GM10266 (cell line): ENCODE data around the gene TSTD1.

ENCODE experiments used
- DNase-seq: peaks from one replicate; pipeline ENCODE4 v3.0.0; 2012; ENCODE audit errors: extremely low spot score
- TF ChIP-seq, protein P1 (sequence below): IDR thresholded peaks from 2 replicates; pipeline ENCODE4 v1.5.1; 2012; ENCODE audit warnings: mild to moderate bottlenecking, low read depth; ENCODE audit not compliant: control insufficient read depth, insufficient read depth; ENCODE audit errors: missing control alignments

TSTD1 gene

DNA sequence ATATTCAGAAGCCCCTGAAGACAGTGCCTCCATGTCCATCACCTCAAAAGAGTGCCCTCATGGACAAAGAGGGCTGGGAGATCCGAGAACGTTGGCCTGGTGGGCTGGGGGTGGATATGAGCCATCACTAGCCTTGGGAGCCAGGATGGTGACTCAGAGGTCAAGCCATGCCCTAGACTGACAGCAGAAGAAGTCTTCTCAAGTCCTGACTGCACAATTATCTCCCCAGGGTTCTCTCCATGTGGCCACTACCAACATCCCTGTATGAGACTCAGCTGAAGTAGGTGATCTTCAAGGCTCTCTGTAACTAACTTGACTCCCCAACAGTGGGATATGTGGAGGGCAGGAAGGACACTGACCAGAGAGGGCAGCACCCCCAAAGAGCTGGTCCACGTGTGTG, 14.1 kb upstream of the TSTD1 start:
- TF ChIP-seq, protein P1, sequence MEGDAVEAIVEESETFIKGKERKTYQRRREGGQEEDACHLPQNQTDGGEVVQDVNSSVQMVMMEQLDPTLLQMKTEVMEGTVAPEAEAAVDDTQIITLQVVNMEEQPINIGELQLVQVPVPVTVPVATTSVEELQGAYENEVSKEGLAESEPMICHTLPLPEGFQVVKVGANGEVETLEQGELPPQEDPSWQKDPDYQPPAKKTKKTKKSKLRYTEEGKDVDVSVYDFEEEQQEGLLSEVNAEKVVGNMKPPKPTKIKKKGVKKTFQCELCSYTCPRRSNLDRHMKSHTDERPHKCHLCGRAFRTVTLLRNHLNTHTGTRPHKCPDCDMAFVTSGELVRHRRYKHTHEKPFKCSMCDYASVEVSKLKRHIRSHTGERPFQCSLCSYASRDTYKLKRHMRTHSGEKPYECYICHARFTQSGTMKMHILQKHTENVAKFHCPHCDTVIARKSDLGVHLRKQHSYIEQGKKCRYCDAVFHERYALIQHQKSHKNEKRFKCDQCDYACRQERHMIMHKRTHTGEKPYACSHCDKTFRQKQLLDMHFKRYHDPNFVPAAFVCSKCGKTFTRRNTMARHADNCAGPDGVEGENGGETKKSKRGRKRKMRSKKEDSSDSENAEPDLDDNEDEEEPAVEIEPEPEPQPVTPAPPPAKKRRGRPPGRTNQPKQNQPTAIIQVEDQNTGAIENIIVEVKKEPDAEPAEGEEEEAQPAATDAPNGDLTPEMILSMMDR: no peak
- DNase-seq: no peak

DNA sequence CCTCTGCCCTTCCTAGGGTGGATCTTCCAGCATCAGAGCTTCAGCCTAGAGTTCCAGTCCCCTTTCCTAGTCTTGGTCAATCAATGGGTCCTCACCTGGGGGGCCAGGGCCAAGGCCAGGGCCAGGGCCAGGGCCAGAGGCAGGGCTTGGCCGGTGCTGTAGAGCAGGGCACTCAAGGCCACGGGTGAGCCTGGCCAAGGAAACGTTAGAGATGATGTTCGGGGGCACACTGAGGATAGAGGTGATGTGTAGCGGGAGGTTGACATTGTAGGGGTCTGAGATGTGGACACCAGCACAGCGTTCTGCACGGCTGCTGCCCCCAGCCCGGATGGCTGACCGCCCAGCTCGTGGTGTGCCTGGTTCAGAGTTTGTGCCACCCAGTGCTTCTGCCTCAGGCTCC, 12.5 kb upstream of the TSTD1 start:
- TF ChIP-seq, protein P1: no peak
- DNase-seq: no peak

DNA sequence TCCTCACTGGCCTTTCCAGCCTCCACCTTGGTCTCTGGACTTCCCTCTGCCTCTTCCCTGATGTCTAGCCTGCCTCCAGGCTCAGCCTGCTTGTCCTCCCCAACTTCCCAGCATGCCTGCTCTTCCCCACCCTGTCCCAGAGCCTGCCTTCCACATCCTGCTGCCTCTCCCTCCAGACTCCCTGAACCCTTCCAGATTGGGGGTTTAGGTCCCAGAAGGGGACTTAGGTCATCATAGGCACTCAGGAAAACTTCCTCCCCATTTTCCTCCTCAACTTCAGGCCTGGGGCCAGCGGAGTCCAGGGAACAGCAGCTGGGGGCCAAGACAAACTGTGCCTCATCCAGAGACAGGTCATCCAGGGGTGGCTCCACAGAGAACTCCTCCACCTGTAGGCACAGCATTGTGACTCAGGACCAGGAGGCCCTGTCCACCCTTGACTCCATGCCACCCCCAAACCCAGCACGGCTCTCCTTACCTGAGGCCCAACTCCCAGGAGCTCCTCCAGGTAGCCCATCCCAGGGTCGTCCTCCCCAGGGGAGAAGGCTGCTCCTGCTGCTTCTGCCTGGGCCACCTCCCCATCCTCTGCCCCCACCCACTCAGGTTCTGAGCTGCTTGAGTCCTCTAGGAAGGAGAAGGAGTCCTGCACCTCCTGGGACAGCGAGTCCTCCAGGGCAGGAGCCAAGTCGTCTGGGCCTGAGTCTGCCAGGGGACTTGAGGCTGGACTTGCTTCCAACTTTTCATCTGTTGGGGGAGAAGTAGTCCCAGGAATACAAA, 10.4 kb upstream of the TSTD1 start:
- TF ChIP-seq, protein P1: no peak

DNA sequence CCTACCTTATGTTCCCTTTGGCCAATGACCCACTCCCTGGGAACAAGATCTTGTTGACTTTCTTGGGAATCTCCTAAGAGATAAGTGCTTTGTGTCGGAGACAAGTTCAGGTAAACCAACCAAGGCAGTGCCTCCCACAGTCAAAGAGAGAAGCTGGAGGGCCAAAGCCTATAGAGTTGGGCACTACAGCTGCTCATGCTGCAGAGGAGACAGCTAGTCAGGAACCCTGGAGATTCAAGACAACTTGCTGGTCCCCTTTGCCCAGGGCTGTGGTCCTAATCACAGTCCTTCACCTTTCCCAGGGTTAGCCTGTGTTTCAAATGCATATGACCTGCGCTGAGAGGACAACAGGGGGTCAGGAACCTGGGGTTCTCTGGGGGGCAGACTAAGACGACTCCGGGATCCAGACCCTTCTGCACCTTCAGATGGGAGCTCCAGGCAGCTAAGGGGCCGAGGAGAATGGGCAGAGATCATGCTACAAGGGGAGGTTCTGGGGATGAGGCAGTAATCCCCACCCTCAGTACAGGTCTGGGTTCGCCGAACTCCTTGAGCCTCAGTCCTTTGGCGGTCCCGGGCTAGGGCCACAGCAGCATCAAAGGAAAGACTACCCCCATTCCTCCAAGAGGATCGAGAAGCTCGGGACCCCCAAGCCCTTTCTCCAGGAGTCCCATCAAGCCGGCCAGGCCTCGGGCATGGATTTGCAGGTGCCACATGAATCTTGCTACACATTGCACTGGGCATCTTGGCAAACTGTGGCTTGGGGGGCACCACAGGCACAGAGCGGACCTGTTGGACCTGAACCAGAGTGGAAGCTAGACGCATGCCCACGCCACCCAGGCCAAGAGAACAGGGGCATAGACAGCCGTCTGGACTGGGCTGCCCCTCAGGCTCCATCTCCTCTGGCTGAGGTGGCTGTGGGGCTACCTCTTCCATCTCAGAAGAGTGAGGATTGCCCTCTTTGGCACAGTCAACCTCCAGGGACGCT, 9.0 kb upstream of the TSTD1 start:
- TF ChIP-seq, protein P1: no peak
- no peak for DNase-seq

More for the DNA sequence above, 10.4 kb upstream of the TSTD1 start:
- DNase-seq: no peak

DNA sequence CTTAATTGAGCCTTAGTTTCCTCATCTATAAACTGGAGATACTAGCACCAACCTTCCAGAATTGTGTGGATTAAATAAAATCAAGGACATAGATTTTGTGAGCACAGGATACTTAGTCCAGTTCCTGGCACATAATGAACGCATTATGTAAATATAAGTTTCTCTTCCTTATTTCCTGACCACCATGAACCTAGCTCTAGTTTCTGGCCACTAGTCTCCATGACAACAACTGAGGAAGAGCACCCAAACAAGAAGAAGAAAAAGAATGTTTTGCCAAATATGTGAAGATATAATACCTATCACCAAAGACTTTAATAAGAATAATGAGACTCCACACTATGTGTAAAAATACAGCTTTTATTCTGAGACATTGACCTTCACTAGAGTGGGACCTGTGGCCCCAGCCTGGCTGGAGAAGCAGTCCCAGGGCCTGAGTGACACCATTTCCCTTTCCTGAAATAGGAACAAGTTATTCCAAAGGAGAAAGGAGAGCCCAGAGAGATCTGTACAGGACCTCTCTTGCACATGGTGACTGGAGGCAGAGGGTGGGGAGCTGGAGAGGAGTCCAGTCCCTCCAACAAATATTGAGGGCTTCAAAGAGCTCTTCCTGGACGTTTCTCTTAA, 8.0 kb upstream of the TSTD1 start:
- peak; percentile 83 for DNase-seq
- TF ChIP-seq, protein P1: no peak

DNA sequence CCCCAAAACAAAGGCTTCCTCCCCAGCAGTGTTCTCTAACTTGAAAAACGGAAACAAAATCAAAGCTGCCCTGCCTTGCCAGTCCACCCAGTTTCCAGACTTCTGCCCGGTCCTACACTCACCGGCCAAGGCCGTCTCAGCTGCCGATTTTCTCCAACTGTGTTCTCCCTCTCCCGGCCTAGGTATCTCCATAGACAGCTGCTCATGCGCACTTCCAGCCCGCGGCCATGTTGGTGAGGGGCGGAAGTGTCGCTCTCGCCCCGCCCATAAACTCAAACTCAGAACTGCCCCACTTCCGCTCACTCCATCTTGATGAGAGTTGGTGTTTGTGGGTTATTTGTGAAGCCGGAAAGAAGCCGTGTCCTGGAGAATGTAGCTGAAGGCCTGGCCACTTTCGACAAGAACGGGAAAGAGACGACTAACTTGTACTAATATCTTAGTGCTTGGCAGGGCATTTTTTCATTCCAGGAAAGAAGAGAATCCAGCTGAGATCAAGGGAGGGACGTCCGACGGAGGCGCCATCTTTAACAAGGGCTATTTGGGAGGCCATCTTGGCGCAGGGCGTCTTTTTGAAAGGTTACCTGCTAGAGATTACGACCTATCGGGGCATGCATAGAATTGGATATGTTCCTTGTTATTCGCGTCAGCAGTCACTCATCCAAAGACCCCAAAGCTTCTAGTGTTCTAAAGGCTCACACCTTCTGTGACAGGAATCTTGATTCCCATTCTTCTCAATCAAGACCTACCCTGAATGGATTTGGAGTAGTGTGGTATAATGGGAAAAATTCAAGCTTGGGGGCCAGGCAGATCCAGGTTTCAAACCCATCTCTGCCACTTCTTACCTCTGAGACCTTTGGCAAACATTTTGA, 7.2 kb upstream of the TSTD1 start, which contains the start of gene USF1:
TSS of gene USF1 (minus strand) at position 242 of the 869 bp plus-strand sequence. CDS start 2,702 bp downstream, outside the sequence.
- TF ChIP-seq, protein P1: no peak
- peak; percentile 91 for DNase-seq
